ENCODE data around the gene MAIP1. TPM values are rescaled to one million over a fixed set of nuclear protein-coding genes. Genes with fewer than 3 reads are reported as not detected.

MAIP1 gene
- total RNA-seq, 3 donors from 2014 or later, result 17.0 to 27.4 (median 26.6) TPM

DNA sequence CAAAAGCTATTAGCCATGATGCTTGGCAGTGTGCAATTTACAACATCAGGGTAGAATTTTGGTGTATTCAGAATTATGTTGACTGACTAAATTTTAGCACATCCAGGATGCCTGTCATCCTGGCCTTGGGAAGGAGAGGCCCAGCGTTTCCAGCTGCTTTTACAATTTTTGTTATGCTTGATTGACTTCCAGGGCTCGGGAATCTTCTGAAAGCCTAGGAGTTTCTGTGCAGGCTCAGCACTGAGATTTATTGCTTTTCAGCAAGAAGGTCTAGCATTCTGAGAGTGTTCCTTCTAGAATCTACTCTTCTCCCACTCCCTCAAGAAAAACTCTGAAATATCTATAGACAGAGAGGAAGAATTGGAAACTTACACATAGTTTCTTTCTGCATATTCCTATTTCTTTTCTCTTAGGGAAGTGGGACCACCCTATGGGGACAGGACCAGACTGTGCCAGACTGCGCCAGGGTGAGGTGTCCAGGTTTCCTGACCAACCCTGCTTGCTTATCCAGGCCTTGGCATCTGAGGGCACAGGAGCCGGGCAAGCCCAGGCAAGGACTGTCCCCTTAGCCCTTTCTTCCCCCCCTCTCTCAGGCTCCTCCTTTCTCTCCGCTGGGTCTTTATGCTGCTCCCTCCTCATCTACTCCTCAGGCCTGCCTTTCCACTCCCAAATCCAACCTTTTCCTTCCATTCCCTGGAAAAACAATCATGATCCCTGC is 26.9 kb downstream of the MAIP1 start:
- TF ChIP-seq POLR2A (IDR thresholded peaks at IDR 0.05), result no peak
- TF ChIP-seq, protein P1, sequence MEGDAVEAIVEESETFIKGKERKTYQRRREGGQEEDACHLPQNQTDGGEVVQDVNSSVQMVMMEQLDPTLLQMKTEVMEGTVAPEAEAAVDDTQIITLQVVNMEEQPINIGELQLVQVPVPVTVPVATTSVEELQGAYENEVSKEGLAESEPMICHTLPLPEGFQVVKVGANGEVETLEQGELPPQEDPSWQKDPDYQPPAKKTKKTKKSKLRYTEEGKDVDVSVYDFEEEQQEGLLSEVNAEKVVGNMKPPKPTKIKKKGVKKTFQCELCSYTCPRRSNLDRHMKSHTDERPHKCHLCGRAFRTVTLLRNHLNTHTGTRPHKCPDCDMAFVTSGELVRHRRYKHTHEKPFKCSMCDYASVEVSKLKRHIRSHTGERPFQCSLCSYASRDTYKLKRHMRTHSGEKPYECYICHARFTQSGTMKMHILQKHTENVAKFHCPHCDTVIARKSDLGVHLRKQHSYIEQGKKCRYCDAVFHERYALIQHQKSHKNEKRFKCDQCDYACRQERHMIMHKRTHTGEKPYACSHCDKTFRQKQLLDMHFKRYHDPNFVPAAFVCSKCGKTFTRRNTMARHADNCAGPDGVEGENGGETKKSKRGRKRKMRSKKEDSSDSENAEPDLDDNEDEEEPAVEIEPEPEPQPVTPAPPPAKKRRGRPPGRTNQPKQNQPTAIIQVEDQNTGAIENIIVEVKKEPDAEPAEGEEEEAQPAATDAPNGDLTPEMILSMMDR (IDR thresholded peaks at IDR 0.05), result no peak
- no peak for TF ChIP-seq POLR2AphosphoS5 (IDR thresholded peaks at IDR 0.05)
- Histone ChIP-seq H3K27me3 (no peaks in the 10 kb centered on the region), H3K36me3 (no peaks in the 10 kb centered on the region), H3K27ac (no peak overlapping the region), H3K4me1 (no peaks in the 10 kb centered on the region), H3K4me3 (no peak overlapping the region), H3K9me3 (no peaks in the 10 kb centered on the region)
- intact Hi-C loops (cut with DNase I; ENCODE audit: low total_unique reads), result no loop called here
- no peak for DNase-seq (ENCODE audit: low spot score in 2 of 2)

DNA sequence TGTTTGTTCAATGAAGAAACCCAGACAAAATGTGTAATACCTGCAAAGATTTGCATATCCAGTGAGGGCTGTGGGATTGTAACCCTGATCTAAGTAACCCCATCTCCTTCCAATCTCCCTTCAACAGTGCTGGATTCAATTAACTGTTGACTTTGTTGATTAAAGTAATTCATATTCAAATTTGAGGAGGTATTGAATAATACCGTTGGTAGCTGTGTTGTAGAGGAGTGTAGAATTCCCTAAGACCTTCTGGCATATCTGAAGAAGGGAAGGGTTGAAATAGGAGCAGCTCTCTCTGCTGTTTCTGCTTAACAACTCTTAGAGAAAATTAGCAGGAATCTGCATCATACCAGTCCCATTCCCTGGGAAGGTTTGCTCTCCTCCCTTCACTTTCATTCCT is 28.2 kb downstream of the MAIP1 start:
- TF ChIP-seq POLR2A (IDR thresholded peaks at IDR 0.05) (no peak), POLR2AphosphoS5 (IDR thresholded peaks at IDR 0.05) (no peak)
- TF ChIP-seq, protein P1 (IDR thresholded peaks at IDR 0.05), result no peak
- no peak overlapping the region for H3K4me3 ChIP-seq
- no peaks in the 10 kb centered on the region for H3K36me3 ChIP-seq
- H3K4me1 ChIP-seq, result no peaks in the 10 kb centered on the region
- no peaks in the 10 kb centered on the region for H3K27me3 ChIP-seq
- H3K27ac ChIP-seq, result no peak overlapping the region
- no peaks in the 10 kb centered on the region for H3K9me3 ChIP-seq
- intact Hi-C loops (cut with DNase I; ENCODE audit: low total_unique reads), result no loop called here
- DNase-seq (ENCODE audit: low spot score in 2 of 2), result no peak

DNA sequence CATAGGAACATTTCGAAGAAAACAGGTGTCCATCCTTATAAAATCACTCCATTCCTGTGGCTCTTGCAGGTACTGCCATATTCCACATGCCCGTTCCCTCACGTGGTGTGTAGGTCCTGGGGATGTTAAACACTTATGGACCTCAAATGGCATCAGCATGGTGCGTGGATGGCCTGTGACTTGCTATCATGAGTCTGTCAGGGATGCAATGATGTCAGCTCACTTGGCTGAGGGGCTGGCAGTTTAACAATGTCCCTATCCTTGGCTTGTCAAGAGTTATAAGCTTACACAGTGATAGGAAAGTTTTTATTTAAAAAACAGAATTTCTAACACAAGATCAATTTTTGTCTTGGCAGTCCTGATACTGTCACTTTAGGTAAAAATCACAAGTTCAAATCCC is 28.8 kb downstream of the MAIP1 start:
- Histone ChIP-seq H3K4me3 (no peak overlapping the region), H3K36me3 (no peaks in the 10 kb centered on the region), H3K27ac (no peak overlapping the region), H3K4me1 (no peaks in the 10 kb centered on the region), H3K27me3 (no peaks in the 10 kb centered on the region), H3K9me3 (no peaks in the 10 kb centered on the region)
- intact Hi-C loops (cut with DNase I; ENCODE audit: low total_unique reads), result no loop called here
- TF ChIP-seq POLR2A (IDR thresholded peaks at IDR 0.05), result no peak
- TF ChIP-seq POLR2AphosphoS5 (IDR thresholded peaks at IDR 0.05), result no peak
- TF ChIP-seq, protein P1 (IDR thresholded peaks at IDR 0.05), result no peak
- DNase-seq (ENCODE audit: low spot score in 2 of 2), result no peak

DNA sequence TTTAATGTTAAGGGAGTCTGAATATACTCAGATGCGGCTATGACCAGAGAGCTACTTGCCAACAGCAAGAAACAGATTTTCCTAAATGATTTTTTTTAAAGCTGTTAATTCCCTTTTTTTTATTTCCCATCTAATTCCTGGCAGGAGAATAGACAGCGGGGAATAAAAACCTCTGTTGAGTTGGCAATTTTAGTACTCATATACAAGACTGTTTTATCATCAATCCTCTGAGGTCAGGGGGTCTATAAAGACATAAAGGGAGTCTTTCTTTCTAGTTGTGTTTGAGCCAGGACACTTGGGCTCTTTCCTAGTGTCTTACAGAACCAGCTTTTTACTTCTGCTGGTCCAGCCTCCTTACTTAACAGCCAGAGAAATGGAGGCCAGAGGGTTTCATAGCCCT is 29.4 kb downstream of the MAIP1 start:
- Histone ChIP-seq H3K9me3 (no peaks in the 10 kb centered on the region), H3K27me3 (no peaks in the 10 kb centered on the region), H3K4me3 (no peak overlapping the region), H3K36me3 (no peaks in the 10 kb centered on the region), H3K4me1 (no peaks in the 10 kb centered on the region), H3K27ac (no peak overlapping the region)
- DNase-seq (ENCODE audit: low spot score in 2 of 2), result no peak
- intact Hi-C loops (cut with DNase I; ENCODE audit: low total_unique reads), result no loop called here
- TF ChIP-seq POLR2AphosphoS5 (IDR thresholded peaks at IDR 0.05) (no peak), POLR2A (IDR thresholded peaks at IDR 0.05) (no peak)
- TF ChIP-seq, protein P1 (IDR thresholded peaks at IDR 0.05), result no peak

DNA sequence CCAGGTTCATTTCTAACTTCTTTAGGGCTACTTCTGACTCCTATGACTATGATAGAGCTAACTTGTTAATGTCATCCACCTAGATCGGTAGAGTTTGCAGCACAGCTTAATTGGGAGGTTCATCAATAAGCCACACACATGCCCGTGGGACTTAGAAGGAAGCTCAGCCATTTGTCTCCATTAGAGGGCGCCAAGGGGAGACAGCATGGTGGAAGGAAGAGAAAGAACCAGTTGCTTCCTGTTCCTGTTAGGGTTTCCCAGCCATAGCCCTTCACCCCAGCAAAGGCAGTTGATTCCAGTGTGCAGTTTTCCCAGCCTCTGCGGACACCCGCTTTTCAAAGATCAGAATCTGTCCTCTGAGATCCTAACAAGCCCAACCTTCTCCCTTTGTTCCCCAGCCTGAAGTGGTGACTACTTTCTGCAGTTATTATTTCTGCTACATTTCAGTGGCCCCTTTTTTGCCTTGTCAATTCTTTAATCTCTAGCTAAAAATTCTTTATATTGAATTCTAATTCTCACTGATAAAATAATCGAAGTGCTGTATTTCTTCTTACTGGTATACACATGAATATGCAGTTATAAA is 30.3 kb downstream of the MAIP1 start:
- H3K27me3 ChIP-seq, result no peaks in the 10 kb centered on the region
- H3K4me3 ChIP-seq, result no peak overlapping the region
- no peak for TF ChIP-seq POLR2A (IDR thresholded peaks at IDR 0.05)
- TF ChIP-seq POLR2AphosphoS5 (IDR thresholded peaks at IDR 0.05), result no peak
- TF ChIP-seq, protein P1 (IDR thresholded peaks at IDR 0.05), result peak in 2 of 3 donors; percentile 11 to 34
- H3K27ac ChIP-seq, result no peak overlapping the region
- peak in 1 of 2 donors; percentile 18 for DNase-seq (ENCODE audit: low spot score in 2 of 2)
- intact Hi-C loops (cut with DNase I; ENCODE audit: low total_unique reads), result no loop called here
- H3K4me1 ChIP-seq, result no peaks in the 10 kb centered on the region
- H3K36me3 ChIP-seq, result no peaks in the 10 kb centered on the region
- H3K9me3 ChIP-seq, result no peaks in the 10 kb centered on the region
